ENCODE results near the gene C16orf54.
"Not testable (repeated sequence)": the region's sequence is repeated elsewhere in the genome, so short reads cannot be mapped to it uniquely, and the experiment has no call there.

Gene C16orf54

GRCh38 chr16:29705030-29705429, 40.8 kb downstream of the C16orf54 start:
- DNase-seq = no peak

GRCh38 chr16:29702269-29702668, 43.5 kb downstream of the C16orf54 start:
- no peak for DNase-seq

DNA sequence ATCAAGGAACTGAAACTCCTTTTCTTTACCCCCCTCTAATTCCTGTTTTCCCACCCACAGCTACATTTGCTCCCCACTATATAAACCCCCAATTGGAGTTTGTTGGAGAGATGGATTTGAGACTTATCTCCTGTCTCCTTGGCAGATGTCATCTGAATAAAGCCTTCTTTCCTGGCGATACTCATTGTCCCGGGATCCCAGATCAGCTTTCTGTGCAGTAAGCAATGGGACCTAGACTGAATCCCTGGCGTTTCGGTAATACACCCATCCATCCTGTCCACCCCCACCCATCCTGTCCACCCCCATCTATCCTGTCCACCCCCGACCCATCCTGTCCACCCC, 44.6 kb downstream of the C16orf54 start:
- no peak for DNase-seq

GRCh38 chr16:29700253-29700987, 45.4 kb downstream of the C16orf54 start:
- peak; percentile 66 for DNase-seq

GRCh38 chr16:29699324-29700219, 46.2 kb downstream of the C16orf54 start:
- no peak for DNase-seq

GRCh38 chr16:29698484-29699323, 47.1 kb downstream of the C16orf54 start:
- no peak for DNase-seq

GRCh38 chr16:29698042-29698441, 47.7 kb downstream of the C16orf54 start:
- no peak for DNase-seq

DNA sequence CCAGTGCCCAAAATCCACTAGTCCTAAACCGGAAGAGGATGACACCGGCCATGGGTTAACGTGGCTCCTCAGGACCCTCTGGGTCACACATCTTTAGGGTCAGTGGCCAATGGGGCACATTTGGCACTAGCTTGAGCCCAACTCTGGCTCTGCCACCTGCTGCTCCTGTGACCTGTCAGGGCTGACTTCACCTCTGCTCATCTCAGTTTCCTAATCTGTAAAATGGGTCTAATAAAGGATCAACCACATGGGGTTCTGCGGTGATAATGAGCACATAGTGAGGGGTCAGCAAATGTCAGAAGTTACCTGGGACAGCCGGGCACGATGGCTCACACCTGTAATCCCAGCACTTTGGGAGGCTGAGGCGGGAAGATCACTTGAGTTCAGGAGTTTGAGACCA, 48.4 kb downstream of the C16orf54 start:
- DNase-seq = no peak

DNA sequence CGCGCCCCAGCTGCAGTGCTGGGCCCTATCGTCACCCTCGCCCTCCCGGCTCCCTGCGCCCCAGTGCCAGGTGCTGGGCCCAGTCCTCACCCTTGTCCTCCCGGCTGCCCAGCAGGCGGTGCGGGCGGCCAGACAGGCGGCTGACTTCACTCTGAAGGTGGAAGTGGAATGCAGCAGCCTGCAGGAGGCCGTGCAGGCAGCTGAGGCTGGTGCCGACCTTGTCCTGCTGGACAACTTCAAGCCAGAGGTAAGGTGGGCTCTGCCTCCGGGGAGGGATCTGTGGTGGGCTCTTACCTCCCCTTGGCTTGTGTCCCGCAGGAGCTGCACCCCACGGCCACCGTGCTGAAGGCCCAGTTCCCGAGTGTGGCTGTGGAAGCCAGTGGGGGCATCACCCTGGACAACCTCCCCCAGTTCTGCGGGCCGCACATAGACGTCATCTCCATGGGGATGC, 48.9 kb downstream of the C16orf54 start:
- DNase-seq = no peak

GRCh38 chr16:29695675-29696074, 50.1 kb downstream of the C16orf54 start:
- DNase-seq = not testable (repeated sequence)

GRCh38 chr16:29694384-29695195, 51.2 kb downstream of the C16orf54 start:
- DNase-seq = no peak

- DNase-seq = not testable (repeated sequence)
Observed at GRCh38 chr16:29692606-29693005, 53.2 kb downstream of the C16orf54 start.

Measured in stimulated activated naive CD4-positive, alpha-beta T cell treated with Interleukin-2 at 50 U/mL for 16 hours (primary cell).